GM10266 (cell line): ENCODE results near the gene CNST.

Experiments used
- DNase-seq: peaks from one replicate; pipeline ENCODE4 v3.0.0; 2012; ENCODE audit errors: extremely low spot score
- CTCF ChIP-seq: IDR thresholded peaks from 2 replicates; pipeline ENCODE4 v1.5.1; 2012; ENCODE audit warnings: mild to moderate bottlenecking, low read depth; ENCODE audit not compliant: control insufficient read depth, insufficient read depth; ENCODE audit errors: missing control alignments

CNST gene

GRCh38 chr1:246695666-246696065 lies 129.4 kb downstream of the CNST start:
- no peak for DNase-seq
- TF ChIP-seq CTCF, result no peak

GRCh38 chr1:246698466-246699094 lies 132.3 kb downstream of the CNST start:
- TF ChIP-seq CTCF, result no peak
- DNase-seq, result no peak

DNA sequence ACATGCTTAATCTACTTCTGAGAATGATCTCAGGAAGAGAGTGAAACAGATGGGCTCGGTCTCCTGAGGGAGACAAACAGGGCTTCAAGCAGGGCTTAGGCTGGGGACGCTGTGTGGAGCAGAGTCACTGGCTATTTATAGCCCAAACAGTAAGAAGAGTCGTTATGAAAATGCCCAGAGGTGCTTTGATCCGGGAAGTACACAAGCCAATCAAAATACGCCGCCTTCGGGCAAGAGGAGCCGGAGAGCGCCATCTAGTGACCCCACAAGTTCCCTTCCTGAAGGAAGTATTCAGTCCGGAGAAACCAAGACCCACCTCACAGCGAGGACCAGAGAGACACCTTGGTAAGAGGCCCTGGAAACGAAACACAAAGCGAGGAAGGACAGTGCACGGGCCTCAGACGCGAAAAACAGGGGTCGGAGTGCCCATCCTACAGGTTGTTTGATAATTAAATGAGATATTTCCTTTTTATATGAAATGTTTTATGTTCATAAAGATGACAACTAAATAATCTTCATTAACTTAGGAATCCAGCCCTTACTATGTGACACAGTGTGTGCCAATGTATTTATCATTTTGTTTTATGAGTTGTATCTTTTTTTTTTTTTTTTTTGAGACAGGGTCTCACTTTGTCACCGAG lies 133.0 kb downstream of the CNST start:
- DNase-seq, result peak; percentile 90
- peak; percentile 82 for TF ChIP-seq CTCF

- no peak for TF ChIP-seq CTCF
- DNase-seq, result no peak
These were observed 137.3 kb downstream of the CNST start for GRCh38 chr1:246703581-246703980.

DNA sequence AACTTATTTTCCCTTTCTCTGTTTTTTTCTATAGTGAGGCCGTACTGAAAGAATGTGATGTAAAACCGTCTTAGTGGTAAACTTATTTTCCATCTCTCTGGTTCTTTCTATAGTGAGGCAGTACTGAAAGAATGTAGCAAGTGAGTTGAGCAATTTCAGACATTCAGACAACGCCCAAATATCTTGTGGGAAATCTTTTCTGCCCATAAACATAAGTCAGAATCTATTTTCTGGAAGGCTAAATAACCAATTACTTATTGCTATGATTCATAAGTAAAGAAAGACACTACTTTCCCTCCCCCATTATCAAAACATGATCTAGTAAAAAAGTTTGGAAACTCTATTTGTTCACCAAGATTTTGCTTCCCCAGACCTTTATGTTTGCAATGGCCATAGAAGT lies 139.1 kb downstream of the CNST start:
- no peak for DNase-seq
- TF ChIP-seq CTCF, result no peak

- DNase-seq, result no peak
- TF ChIP-seq CTCF, result no peak
These were observed 141.9 kb downstream of the CNST start for GRCh38 chr1:246708166-246708565.

- TF ChIP-seq CTCF, result no peak
- no peak for DNase-seq
These were observed 142.9 kb downstream of the CNST start for GRCh38 chr1:246709196-246709595.
